ENCODE results near the gene SSBP1. TPM values are rescaled to one million over a fixed set of nuclear protein-coding genes. Genes with fewer than 3 reads are reported as not detected.

Gene SSBP1
- total and polyA plus RNA-seq, 2 donors (not counting 3 experiments of a cell fraction or from before 2014, with no cell fraction given) = 77.9 to 169 TPM

DNA sequence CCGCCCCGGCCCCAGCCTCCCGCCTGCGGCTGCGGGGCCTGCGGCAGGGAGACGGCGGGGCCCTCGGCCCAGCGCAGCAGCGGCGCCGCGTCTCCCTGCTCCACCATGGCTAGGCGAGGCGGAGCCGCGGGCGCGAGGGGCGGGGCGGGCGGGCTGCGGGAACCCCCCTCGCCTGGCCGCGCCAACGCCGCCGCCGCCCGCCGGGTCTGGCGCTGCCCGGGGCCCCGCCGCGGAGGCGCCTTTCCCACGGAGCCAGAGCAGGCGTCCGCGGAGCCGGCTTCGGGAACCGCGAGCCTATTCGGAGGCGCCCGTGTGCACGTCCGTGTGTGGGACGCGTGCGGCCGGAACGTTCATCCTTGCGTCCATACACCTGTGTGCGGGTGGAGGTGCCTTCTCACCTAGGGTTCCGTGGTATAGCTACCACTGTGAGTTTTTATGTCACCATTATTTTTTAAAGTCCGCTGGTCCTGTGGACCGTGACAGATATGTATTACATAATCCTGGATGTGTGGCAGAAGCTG, 36.1 kb upstream of the SSBP1 start, which contains the start of gene DENND11:
Gene DENND11, minus strand, starts transcription at position 120 of the 521 bp plus-strand sequence. Its CDS starts 13 bp downstream, at position 107.
- no TSS peak for BruUV-seq (replicated peaks)
- POLR2A ChIA-PET = no interaction called here

DNA sequence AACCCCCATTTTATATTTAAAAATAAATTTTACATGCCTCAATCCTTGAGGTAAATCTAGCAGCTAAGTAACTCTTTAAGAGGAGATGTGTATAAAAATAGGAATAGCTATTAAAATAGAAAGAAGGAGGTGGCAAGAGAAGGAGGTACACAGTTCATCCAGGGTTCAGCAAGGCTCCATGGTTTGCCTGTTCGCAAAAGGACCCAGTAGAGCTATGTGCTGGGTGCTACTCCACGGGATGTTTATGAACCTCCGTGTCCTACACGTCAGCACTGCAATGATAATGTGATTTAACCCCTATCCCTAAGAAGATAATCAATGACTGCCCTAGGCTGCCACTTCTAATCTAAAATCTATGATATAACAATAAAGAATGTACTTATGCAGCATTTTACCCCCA, 35.3 kb upstream of the SSBP1 start:
- no peaks in the 10 kb centered on the region for H3K36me3 ChIP-seq (ENCODE audit: control insufficient read depth in 2 of 2, extremely low read depth in 1 of 2, insufficient read depth in 2 of 2, low read length in 2 of 2)
- DNase-seq (ENCODE audit: low read depth, low spot score) (no peak), FAIRE-seq (no peak)
- H3K9me1 ChIP-seq (replicated peaks; ENCODE audit: control insufficient read depth, extremely low read depth, insufficient read depth, low read length) = no peaks in the 10 kb centered on the region
- no peak overlapping the region for H3K9ac ChIP-seq (replicated peaks; ENCODE audit: extremely low read depth, insufficient read depth, low read length)
- peaks cover 10% of the 10 kb centered on the region for H3K4me1 ChIP-seq (ENCODE audit: control insufficient read depth, extremely low read depth, insufficient read depth, low read length)
- no peaks in the 10 kb centered on the region for H3K9me3 ChIP-seq (replicated peaks; ENCODE audit: control insufficient read depth, insufficient read depth, low read length)
- peaks cover 8 to 18% of the 10 kb centered on the region in 2 experiments for H3K27me3 ChIP-seq (ENCODE audit: control insufficient read depth in 2 of 2, insufficient read depth in 2 of 2, low read length in 2 of 2)
- TF ChIP-seq POLR2A (IDR thresholded peaks at IDR 0.05; ENCODE audit: low read depth, low read length) (no peak), JUN (IDR thresholded peaks at IDR 0.05; ENCODE audit: borderline replicate concordance, insufficient read depth, insufficient read length, low read depth) (no peak), EZH2 (IDR thresholded peaks at IDR 0.05; ENCODE audit: borderline replicate concordance, low read depth, low read length, severe bottlenecking) (no peak), POLR2AphosphoS5 (IDR thresholded peaks at IDR 0.05; ENCODE audit: insufficient read depth, low read depth, low read length) (no peak), FOS (IDR thresholded peaks at IDR 0.05; ENCODE audit: borderline replicate concordance, insufficient read depth, low read length) (no peak), GATA2 (IDR thresholded peaks at IDR 0.05; ENCODE audit: insufficient read depth, insufficient read length, low read depth, low read length) (no peak), MYC (IDR thresholded peaks at IDR 0.05; ENCODE audit: low read depth, low read length) (no peak)
- TF ChIP-seq, protein P1, sequence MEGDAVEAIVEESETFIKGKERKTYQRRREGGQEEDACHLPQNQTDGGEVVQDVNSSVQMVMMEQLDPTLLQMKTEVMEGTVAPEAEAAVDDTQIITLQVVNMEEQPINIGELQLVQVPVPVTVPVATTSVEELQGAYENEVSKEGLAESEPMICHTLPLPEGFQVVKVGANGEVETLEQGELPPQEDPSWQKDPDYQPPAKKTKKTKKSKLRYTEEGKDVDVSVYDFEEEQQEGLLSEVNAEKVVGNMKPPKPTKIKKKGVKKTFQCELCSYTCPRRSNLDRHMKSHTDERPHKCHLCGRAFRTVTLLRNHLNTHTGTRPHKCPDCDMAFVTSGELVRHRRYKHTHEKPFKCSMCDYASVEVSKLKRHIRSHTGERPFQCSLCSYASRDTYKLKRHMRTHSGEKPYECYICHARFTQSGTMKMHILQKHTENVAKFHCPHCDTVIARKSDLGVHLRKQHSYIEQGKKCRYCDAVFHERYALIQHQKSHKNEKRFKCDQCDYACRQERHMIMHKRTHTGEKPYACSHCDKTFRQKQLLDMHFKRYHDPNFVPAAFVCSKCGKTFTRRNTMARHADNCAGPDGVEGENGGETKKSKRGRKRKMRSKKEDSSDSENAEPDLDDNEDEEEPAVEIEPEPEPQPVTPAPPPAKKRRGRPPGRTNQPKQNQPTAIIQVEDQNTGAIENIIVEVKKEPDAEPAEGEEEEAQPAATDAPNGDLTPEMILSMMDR (IDR thresholded peaks at IDR 0.05; ENCODE audit: extremely low read depth in 1 of 2, insufficient read depth in 1 of 2, low read depth in 1 of 2, low read length in 2 of 2) = no peak
- TF ChIP-seq, protein P2, sequence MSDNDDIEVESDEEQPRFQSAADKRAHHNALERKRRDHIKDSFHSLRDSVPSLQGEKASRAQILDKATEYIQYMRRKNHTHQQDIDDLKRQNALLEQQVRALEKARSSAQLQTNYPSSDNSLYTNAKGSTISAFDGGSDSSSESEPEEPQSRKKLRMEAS (IDR thresholded peaks at IDR 0.05; ENCODE audit: insufficient read depth, insufficient read length) = no peak
- no peak overlapping the region for H3K4me2 ChIP-seq (ENCODE audit: insufficient read depth, low read length)
- no peak overlapping the region for H3K27ac ChIP-seq (ENCODE audit: insufficient read depth, low read depth, low read length)
- CTCF ChIA-PET = interaction anchor here (1.3 to 3.3 kb wide), 5 partner anchors 25 to 83 kb away, joined by 4 to 30 read pairs (median 8); partner anchors contain the start of gene SSBP1
- POLR2A ChIA-PET = no interaction called here
- BruUV-seq (replicated peaks) = no TSS peak
- intact Hi-C loops (cut with micrococcal nuclease) (no loop called here), dilution Hi-C loops (cut with MboI; ENCODE audit: extremely low pct_ligation_motif_present, low sequenced_read_pairs) (no loop called here)
- peaks cover 17% of the 10 kb centered on the region for H3K79me2 ChIP-seq (ENCODE audit: control insufficient read depth, insufficient read depth, low read length)
- H4K20me1 ChIP-seq (replicated peaks; ENCODE audit: control insufficient read depth, extremely low read depth, insufficient read depth, low read length) = no peaks in the 10 kb centered on the region
- no peak overlapping the region for H2AFZ ChIP-seq (ENCODE audit: low read depth, low read length)
- H3K4me3 ChIP-seq (replicated peaks in 1 of 3; ENCODE audit: insufficient read depth in 1 of 3, low read depth in 1 of 3, low read length in 3 of 3) = no peak overlapping the region

More for the DNA sequence above, 36.1 kb upstream of the SSBP1 start, which contains the start of gene DENND11:
- Histone ChIP-seq H3K27me3 (ENCODE audit: control insufficient read depth in 2 of 2, insufficient read depth in 2 of 2, low read length in 2 of 2) (peaks cover 7 to 18% of the 10 kb centered on the region in 2 experiments), H3K9me3 (replicated peaks; ENCODE audit: control insufficient read depth, insufficient read depth, low read length) (no peaks in the 10 kb centered on the region), H3K79me2 (ENCODE audit: control insufficient read depth, insufficient read depth, low read length) (peaks cover 19% of the 10 kb centered on the region), H3K4me2 (ENCODE audit: insufficient read depth, low read length) (peak within 1 kb of the TSS; percentile 96), H3K9ac (replicated peaks; ENCODE audit: extremely low read depth, insufficient read depth, low read length) (peak within 1 kb of the TSS; percentile 84), H3K4me1 (ENCODE audit: control insufficient read depth, extremely low read depth, insufficient read depth, low read length) (peaks cover 10% of the 10 kb centered on the region), H3K9me1 (replicated peaks; ENCODE audit: control insufficient read depth, extremely low read depth, insufficient read depth, low read length) (no peaks in the 10 kb centered on the region), H4K20me1 (replicated peaks; ENCODE audit: control insufficient read depth, extremely low read depth, insufficient read depth, low read length) (no peaks in the 10 kb centered on the region), H3K36me3 (ENCODE audit: control insufficient read depth in 2 of 2, extremely low read depth in 1 of 2, insufficient read depth in 2 of 2, low read length in 2 of 2) (no peaks in the 10 kb centered on the region), H3K27ac (ENCODE audit: insufficient read depth, low read depth, low read length) (peak within 1 kb of the TSS; percentile 53), H3K4me3 (replicated peaks in 1 of 3; ENCODE audit: insufficient read depth in 1 of 3, low read depth in 1 of 3, low read length in 3 of 3) (peak within 1 kb of the TSS; percentile 84 to 92 (median 84)), H2AFZ (ENCODE audit: low read depth, low read length) (peak within 1 kb of the TSS; percentile 98)
- FAIRE-seq = peak; percentile 21
- no peak for TF ChIP-seq MYC (IDR thresholded peaks at IDR 0.05; ENCODE audit: low read depth, low read length)
- no peak for TF ChIP-seq EZH2 (IDR thresholded peaks at IDR 0.05; ENCODE audit: borderline replicate concordance, low read depth, low read length, severe bottlenecking)
- TF ChIP-seq POLR2AphosphoS5 (IDR thresholded peaks at IDR 0.05; ENCODE audit: insufficient read depth, low read depth, low read length) = peak; percentile 20
- no peak for TF ChIP-seq JUN (IDR thresholded peaks at IDR 0.05; ENCODE audit: borderline replicate concordance, insufficient read depth, insufficient read length, low read depth)
- TF ChIP-seq, protein P2 (IDR thresholded peaks at IDR 0.05; ENCODE audit: insufficient read depth, insufficient read length) = no peak
- CTCF ChIA-PET = interaction anchor here (1.3 to 3.3 kb wide), 6 partner anchors 8 to 84 kb away, joined by 4 to 30 read pairs (median 7); partner anchors contain the start of gene SSBP1
- DNase-seq (ENCODE audit: low read depth, low spot score) = peak; percentile 47
- intact Hi-C loops (cut with micrococcal nuclease) = no loop called here
- dilution Hi-C loops (cut with MboI; ENCODE audit: extremely low pct_ligation_motif_present, low sequenced_read_pairs) = no loop called here

Data from endothelial cell of umbilical vein (primary cell).